RWPE2 (cell line): Measurements from ENCODE around the gene DEFB112.
A peak's percentile ranks its signal among the peaks of the same experiment; 100 is the strongest.

ENCODE experiments used
- ATAC-seq: fragments of 200-7000 bp; cut with Tn5 transposase; 3 replicates; pipeline ENCODE4 v1.9.1; 2021; ENCODE audit warnings: low read depth
- DNase-seq: peaks from one replicate; pipeline ENCODE4 v3.0.0-alpha.2; 2020; ENCODE audit warnings: low spot score
- H3K27ac ChIP-seq: fragments of 450-650 bp; 2 replicates; pipeline ENCODE4 v1.5.1; 2017; ENCODE audit warnings: mild to moderate bottlenecking; ENCODE audit not compliant: poor library complexity, severe bottlenecking
- H3K27me3 ChIP-seq: fragments of 250-450 bp; sonication (Bioruptor Pico); 2 replicates; pipeline ENCODE4 v1.5.1; 2021; ENCODE audit warnings: mild to moderate bottlenecking, moderate library complexity; ENCODE audit not compliant: insufficient read depth, poor library complexity, severe bottlenecking
- H3K36me3 ChIP-seq: fragments of 250-450 bp; sonication (Bioruptor Pico); 2 replicates; pipeline ENCODE4 v1.5.1; 2020; ENCODE audit warnings: low read depth, mild to moderate bottlenecking, moderate library complexity
- H3K4me1 ChIP-seq: fragments of 250-450 bp; sonication (Bioruptor Pico); 2 replicates; pipeline ENCODE4 v1.5.1; 2021; ENCODE audit warnings: mild to moderate bottlenecking, moderate library complexity; ENCODE audit not compliant: insufficient read depth, poor library complexity, severe bottlenecking
- H3K4me3 ChIP-seq: fragments of 250-450 bp; sonication (Bioruptor Pico); 2 replicates; pipeline ENCODE4 v1.5.1; 2021; ENCODE audit warnings: mild to moderate bottlenecking, moderate library complexity; ENCODE audit not compliant: severe bottlenecking
- H3K9me3 ChIP-seq: fragments of 250-450 bp; sonication (Bioruptor Pico); 2 replicates; pipeline ENCODE4 v1.5.1; 2021; ENCODE audit warnings: mild to moderate bottlenecking, moderate library complexity; ENCODE audit not compliant: severe bottlenecking
- CTCF ChIP-seq: fragments of 450-650 bp; IDR thresholded peaks from one replicate; pipeline ENCODE4 v1.5.1; 2017; ENCODE audit warnings: mild to moderate bottlenecking, moderate library complexity; ENCODE audit not compliant: poor library complexity, severe bottlenecking

DEFB112 gene

GRCh38 chr6:50047026-50047425 is 2.7 kb downstream of the DEFB112 start:
- Histone ChIP-seq H3K4me3 (no peak overlapping the region), H3K9me3 (no peaks in the 10 kb centered on the region), H3K27me3 (peaks cover 26% of the 10 kb centered on the region), H3K27ac (no peak overlapping the region), H3K4me1 (no peaks in the 10 kb centered on the region), H3K36me3 (no peaks in the 10 kb centered on the region)
- DNase-seq = no peak
- no peak for TF ChIP-seq CTCF
- ATAC-seq = no peak

- DNase-seq (no peak), ATAC-seq (peak; percentile 60)
- no peaks in the 10 kb centered on the region for H3K9me3 ChIP-seq
- peaks cover 29% of the 10 kb centered on the region for H3K27me3 ChIP-seq
- H3K27ac ChIP-seq = no peak overlapping the region
- H3K36me3 ChIP-seq = no peaks in the 10 kb centered on the region
- TF ChIP-seq CTCF = peak; percentile 48
- H3K4me3 ChIP-seq = no peak overlapping the region
- no peaks in the 10 kb centered on the region for H3K4me1 ChIP-seq
Observed at GRCh38 chr6:50030777-50031562, 18.8 kb downstream of the DEFB112 start.

GRCh38 chr6:50030350-50030749 is 19.4 kb downstream of the DEFB112 start:
- H3K4me1 ChIP-seq = no peaks in the 10 kb centered on the region
- no peak for TF ChIP-seq CTCF
- ATAC-seq = no peak
- no peak overlapping the region for H3K27ac ChIP-seq
- no peak overlapping the region for H3K4me3 ChIP-seq
- DNase-seq = no peak
- no peaks in the 10 kb centered on the region for H3K9me3 ChIP-seq
- peaks cover 29% of the 10 kb centered on the region for H3K27me3 ChIP-seq
- H3K36me3 ChIP-seq = no peaks in the 10 kb centered on the region

- Histone ChIP-seq H3K27me3 (no peaks in the 10 kb centered on the region), H3K4me1 (no peaks in the 10 kb centered on the region), H3K36me3 (no peaks in the 10 kb centered on the region), H3K4me3 (no peak overlapping the region), H3K27ac (no peak overlapping the region), H3K9me3 (no peaks in the 10 kb centered on the region)
- peak; percentile 29; the same call in 1 of the 3 replicates for ATAC-seq
- no peak for DNase-seq
- TF ChIP-seq CTCF = no peak
Observed at GRCh38 chr6:50025258-50025657, 24.5 kb downstream of the DEFB112 start.

- Histone ChIP-seq H3K27me3 (no peaks in the 10 kb centered on the region), H3K27ac (no peak within 1 kb of the TSS), H3K4me1 (no peaks in the 10 kb centered on the region), H3K4me3 (no peak within 1 kb of the TSS), H3K36me3 (no peaks in the 10 kb centered on the region), H3K9me3 (no peaks in the 10 kb centered on the region)
- ATAC-seq = no peak
- no peak for TF ChIP-seq CTCF
- no peak for DNase-seq
Observed at GRCh38 chr6:50021894-50022293, 27.8 kb downstream of the DEFB112 start, which contains the start of gene DEFB110. Gene DEFB110, minus strand, starts transcription at chr6:50021994. Its CDS starts 59 bp downstream, at chr6:50021935.
